HUES6 (cell line): ENCODE results near the gene BMP6.

Experiments used
- H3K27ac ChIP-seq: 2 replicates; pipeline ENCODE4 v1.7.0; 2013; ENCODE audit warnings: low read depth, mild to moderate bottlenecking, low read length, inconsistent platforms
- H3K27me3 ChIP-seq: 2 replicates; pipeline ENCODE4 v1.6.1; 2013; ENCODE audit warnings: low read length; ENCODE audit not compliant: control insufficient read depth, insufficient read depth
- H3K36me3 ChIP-seq: 2 replicates; pipeline ENCODE4 v1.6.1; 2013; ENCODE audit warnings: low read length; ENCODE audit not compliant: control insufficient read depth, insufficient read depth
- H3K4me1 ChIP-seq: 2 replicates; pipeline ENCODE4 v1.6.1; 2013; ENCODE audit warnings: low read length; ENCODE audit not compliant: control insufficient read depth, insufficient read depth
- H3K4me3 ChIP-seq: 2 replicates; pipeline ENCODE4 v1.5.1; 2013; ENCODE audit warnings: low read depth, low read length
- H3K9ac ChIP-seq: one replicate; pipeline ENCODE4 v1.6.1; 2013; ENCODE audit warnings: mild to moderate bottlenecking, low read length
- H3K9me3 ChIP-seq: 2 replicates; pipeline ENCODE4 v1.6.1; 2013; ENCODE audit warnings: low read depth, low read length; ENCODE audit not compliant: control insufficient read depth, insufficient read depth

BMP6 gene

GRCh38 chr6:7794509-7794908 lies 68.6 kb downstream of the BMP6 start:
- no peak overlapping the region for H3K9ac ChIP-seq
- no peaks in the 10 kb centered on the region for H3K4me1 ChIP-seq
- H3K27ac ChIP-seq: no peak overlapping the region
- H3K36me3 ChIP-seq: no peaks in the 10 kb centered on the region
- peaks cover 4% of the 10 kb centered on the region; the same call in 1 of the 2 replicates for H3K27me3 ChIP-seq
- no peak overlapping the region for H3K4me3 ChIP-seq
- H3K9me3 ChIP-seq: no peaks in the 10 kb centered on the region

- Histone ChIP-seq H3K27ac (no peak overlapping the region), H3K27me3 (0 out of 2 replicates have a peak, but pooled peaks cover 4% of the 10 kb centered on the region), H3K36me3 (no peaks in the 10 kb centered on the region), H3K9ac (no peak overlapping the region), H3K4me3 (no peak overlapping the region), H3K4me1 (no peaks in the 10 kb centered on the region), H3K9me3 (no peaks in the 10 kb centered on the region)
Measured at GRCh38 chr6:7797386-7797785, 71.5 kb downstream of the BMP6 start.

GRCh38 chr6:7798751-7799150 lies 72.9 kb downstream of the BMP6 start:
- Histone ChIP-seq H3K9ac (no peak overlapping the region), H3K27me3 (0 out of 2 replicates have a peak, but pooled peaks cover 4% of the 10 kb centered on the region), H3K27ac (no peak overlapping the region), H3K4me1 (no peaks in the 10 kb centered on the region), H3K9me3 (no peaks in the 10 kb centered on the region), H3K36me3 (no peaks in the 10 kb centered on the region), H3K4me3 (no peak overlapping the region)

GRCh38 chr6:7802662-7803061 lies 76.8 kb downstream of the BMP6 start:
- no peak overlapping the region for H3K4me3 ChIP-seq
- no peaks in the 10 kb centered on the region for H3K27me3 ChIP-seq
- no peak overlapping the region for H3K27ac ChIP-seq
- peaks cover 3% of the 10 kb centered on the region; the same call in 1 of the 2 replicates for H3K4me1 ChIP-seq
- H3K9me3 ChIP-seq: no peaks in the 10 kb centered on the region
- H3K36me3 ChIP-seq: no peaks in the 10 kb centered on the region
- no peak overlapping the region for H3K9ac ChIP-seq

- no peak overlapping the region for H3K4me3 ChIP-seq
- H3K9ac ChIP-seq: no peak overlapping the region
- no peaks in the 10 kb centered on the region for H3K27me3 ChIP-seq
- H3K36me3 ChIP-seq: no peaks in the 10 kb centered on the region
- no peaks in the 10 kb centered on the region for H3K9me3 ChIP-seq
- H3K4me1 ChIP-seq: peaks cover 3% of the 10 kb centered on the region; the same call in 1 of the 2 replicates
- H3K27ac ChIP-seq: no peak overlapping the region
Measured at GRCh38 chr6:7803214-7803613, 77.3 kb downstream of the BMP6 start.

- Histone ChIP-seq H3K4me3 (no peak overlapping the region), H3K9me3 (no peaks in the 10 kb centered on the region), H3K27me3 (no peaks in the 10 kb centered on the region), H3K27ac (no peak overlapping the region), H3K9ac (no peak overlapping the region), H3K36me3 (no peaks in the 10 kb centered on the region), H3K4me1 (peaks cover 3% of the 10 kb centered on the region; the same call in 1 of the 2 replicates)
Measured at GRCh38 chr6:7805078-7805849, 79.4 kb downstream of the BMP6 start.

- H3K36me3 ChIP-seq: no peaks in the 10 kb centered on the region
- no peak overlapping the region for H3K9ac ChIP-seq
- no peaks in the 10 kb centered on the region for H3K27me3 ChIP-seq
- no peak overlapping the region for H3K4me3 ChIP-seq
- no peaks in the 10 kb centered on the region for H3K9me3 ChIP-seq
- H3K27ac ChIP-seq: no peak overlapping the region
- peaks cover 3% of the 10 kb centered on the region; the same call in 1 of the 2 replicates for H3K4me1 ChIP-seq
Measured at GRCh38 chr6:7805850-7806214, 79.9 kb downstream of the BMP6 start.

GRCh38 chr6:7806711-7807110 lies 80.8 kb downstream of the BMP6 start:
- Histone ChIP-seq H3K27me3 (no peaks in the 10 kb centered on the region), H3K4me3 (no peak overlapping the region)

GRCh38 chr6:7809346-7809745 lies 83.4 kb downstream of the BMP6 start:
- peaks cover 3% of the 10 kb centered on the region; the same call in 1 of the 2 replicates for H3K4me1 ChIP-seq
- no peaks in the 10 kb centered on the region for H3K36me3 ChIP-seq
- no peak overlapping the region for H3K4me3 ChIP-seq
- no peak overlapping the region for H3K27ac ChIP-seq
- H3K27me3 ChIP-seq: no peaks in the 10 kb centered on the region
- H3K9me3 ChIP-seq: no peaks in the 10 kb centered on the region
- no peak overlapping the region for H3K9ac ChIP-seq

More at GRCh38 chr6:7806711-7807110, 80.8 kb downstream of the BMP6 start:
- Histone ChIP-seq H3K9ac (no peak overlapping the region), H3K36me3 (no peaks in the 10 kb centered on the region), H3K27ac (no peak overlapping the region), H3K9me3 (no peaks in the 10 kb centered on the region), H3K4me1 (peaks cover 3% of the 10 kb centered on the region; the same call in 1 of the 2 replicates)

GRCh38 chr6:7811441-7811840 lies 85.5 kb downstream of the BMP6 start:
- Histone ChIP-seq H3K27me3 (no peaks in the 10 kb centered on the region), H3K4me1 (no peaks in the 10 kb centered on the region), H3K36me3 (no peaks in the 10 kb centered on the region), H3K27ac (no peak overlapping the region), H3K9me3 (no peaks in the 10 kb centered on the region), H3K9ac (no peak overlapping the region), H3K4me3 (no peak overlapping the region)

GRCh38 chr6:7812623-7813022 lies 86.7 kb downstream of the BMP6 start:
- no peak overlapping the region for H3K9ac ChIP-seq
- no peaks in the 10 kb centered on the region for H3K36me3 ChIP-seq
- no peaks in the 10 kb centered on the region for H3K4me1 ChIP-seq
- no peak overlapping the region for H3K4me3 ChIP-seq
- no peaks in the 10 kb centered on the region for H3K27me3 ChIP-seq
- H3K9me3 ChIP-seq: no peaks in the 10 kb centered on the region
- H3K27ac ChIP-seq: no peak overlapping the region
